Ovary (tissue), 9 donors: Measurements from ENCODE around the gene RPS19. TPM values are rescaled to one million over a fixed set of nuclear protein-coding genes. Genes with fewer than 3 reads are reported as not detected.

Experiments
- DNase-seq, 5 donors: peaks; one replicate each; pipeline ENCODE4 v3.0.0-alpha.2; 2019 to 2020
- H3K27ac ChIP-seq, 2 donors: fragments of 200-600 bp; one replicate each; pipeline versions ENCODE4 v1.5.1 to v1.8.0; 2019 to 2022
- H3K27me3 ChIP-seq: fragments of 200-600 bp; one replicate; pipeline ENCODE4 v1.8.0; 2022
- H3K36me3 ChIP-seq: fragments of 200-600 bp; sonication (generic); one replicate; pipeline ENCODE4 v1.5.1; 2019
- H3K4me1 ChIP-seq: one replicate; pipeline ENCODE4 v1.8.1; 2013; ENCODE audit warnings: mild to moderate bottlenecking, moderate library complexity; ENCODE audit not compliant: insufficient read depth
- H3K4me3 ChIP-seq: fragments of 200-600 bp; sonication (generic); one replicate; pipeline ENCODE4 v1.5.1; 2017
- H3K9me3 ChIP-seq, 2 donors: fragments of 200-600 bp in 1 of 2; sonication (generic) in 1 of 2; one replicate each; pipeline versions ENCODE4 v1.5.1 to v1.8.1; 2013 to 2019; ENCODE audit warnings: mild to moderate bottlenecking in 1 of 2, moderate library complexity in 1 of 2
- EP300 ChIP-seq: sonication (generic); formaldehyde crosslinking; IDR thresholded peaks from one replicate; pipeline ENCODE4 v1.6.1; 2017; ENCODE audit warnings: antibody characterized with exemption
- POLR2A ChIP-seq: fragments of 450-650 bp; IDR thresholded peaks from one replicate; pipeline ENCODE4 v1.6.1; 2017; ENCODE audit warnings: antibody characterized with exemption, mild to moderate bottlenecking, moderate library complexity
- WGBS, 3 donors: extraction: QIAGEN DNeasy Blood & Tissue Kit in 1 of 3; methylation state at CpG; one replicate each; pipeline versions ENCODE4 v1.1.5 to v1.1.7; 2013 to 2017; 5-methylcytosine and 5-hydroxymethylcytosine counted together
- intact Hi-C, 4 donors: fragments of 100-400 bp; cut with DNase I; formaldehyde crosslinking; loops; one replicate each; pipeline versions ENCODE4 v1.11.0 to v1.15.1; 2022 to 2023
- polyA plus RNA-seq, 2 donors: library from polyadenylated mRNA; stranded (reverse); fragments of 200-250 nt in 1 of 2; fragments of 350-450 nt in 1 of 2; fragmentation: Illumina TruSeq in 1 of 2; extraction: RNeasy Lipid Tissue Mini Kit (QIAGEN cat#74804) in 1 of 2; gene quantifications; one replicate each; pipeline ENCODE4 v1.2.3, GENCODE V29; 2013 to 2014
- total RNA-seq, 7 donors: library from RNA; depleted of rRNA in 2 of 7; stranded (reverse); fragments of >200 nt in 2 of 7; fragmentation: NEBNext Ultra II Directional in 3 of 7; extraction: Animal tissue kit (Norgen Biotek cat#: 25700) in 3 of 7; gene quantifications; one replicate each; pipeline versions ENCODE4 v1.1.0 to v1.2.4, GENCODE V29; 2016 to 2023
- TF ChIP-seq, protein P1 (sequence below), 3 donors: fragments of 450-650 bp in 2 of 3; fragments of 200-600 bp in 1 of 3; IDR thresholded peaks; one replicate each; pipeline versions ENCODE4 v1.5.1 to v1.8.0; 2016 to 2022; ENCODE audit warnings: antibody characterized with exemption in 3 of 3, mild to moderate bottlenecking in 1 of 3
- donor health status: DM: no; HTN: no; CAD: no; lungs with moderate emphysema.
- donor health status: DM: no; HTN: no; CAD: no.
- donor health status: Bipolar disorder and iron deficiency.
- donor health status: DM: yes; HTN: yes; CAD: no.
- donor health status: DM: no; HTN: no; CAD: no.
- donor health status: DM: yes; HTN: yes; CAD: no.

RPS19 gene
- total and polyA plus RNA-seq, 9 donors, result 1,030 to 3,960 (median 2,873) TPM

- Histone ChIP-seq H3K9me3 (no peaks in the 10 kb centered on the region), H3K4me1 (no peaks in the 10 kb centered on the region), H3K36me3 (no peaks in the 10 kb centered on the region), H3K4me3 (no peak within 1 kb of the TSS), H3K27me3 (no peaks in the 10 kb centered on the region), H3K27ac (no peak within 1 kb of the TSS)
- intact Hi-C loops, result no loop called here
- WGBS, 3 donors, result 84 to 98% (median 88%) methylated on average over 3 of the region's 3 CpGs
- no peak for DNase-seq
- no peak for TF ChIP-seq EP300
- TF ChIP-seq POLR2A, result no peak
- TF ChIP-seq, protein P1, sequence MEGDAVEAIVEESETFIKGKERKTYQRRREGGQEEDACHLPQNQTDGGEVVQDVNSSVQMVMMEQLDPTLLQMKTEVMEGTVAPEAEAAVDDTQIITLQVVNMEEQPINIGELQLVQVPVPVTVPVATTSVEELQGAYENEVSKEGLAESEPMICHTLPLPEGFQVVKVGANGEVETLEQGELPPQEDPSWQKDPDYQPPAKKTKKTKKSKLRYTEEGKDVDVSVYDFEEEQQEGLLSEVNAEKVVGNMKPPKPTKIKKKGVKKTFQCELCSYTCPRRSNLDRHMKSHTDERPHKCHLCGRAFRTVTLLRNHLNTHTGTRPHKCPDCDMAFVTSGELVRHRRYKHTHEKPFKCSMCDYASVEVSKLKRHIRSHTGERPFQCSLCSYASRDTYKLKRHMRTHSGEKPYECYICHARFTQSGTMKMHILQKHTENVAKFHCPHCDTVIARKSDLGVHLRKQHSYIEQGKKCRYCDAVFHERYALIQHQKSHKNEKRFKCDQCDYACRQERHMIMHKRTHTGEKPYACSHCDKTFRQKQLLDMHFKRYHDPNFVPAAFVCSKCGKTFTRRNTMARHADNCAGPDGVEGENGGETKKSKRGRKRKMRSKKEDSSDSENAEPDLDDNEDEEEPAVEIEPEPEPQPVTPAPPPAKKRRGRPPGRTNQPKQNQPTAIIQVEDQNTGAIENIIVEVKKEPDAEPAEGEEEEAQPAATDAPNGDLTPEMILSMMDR (IDR thresholded peaks at IDR 0.05), result no peak
These were observed 15.2 kb upstream of the RPS19 start, which contains the start of gene DMRTC2 for GRCh38 chr19:41845001-41845050. TSS of gene DMRTC2 (plus strand) at chr19:41845042. CDS start at chr19:41847429, 2,387 bp downstream.

DNA sequence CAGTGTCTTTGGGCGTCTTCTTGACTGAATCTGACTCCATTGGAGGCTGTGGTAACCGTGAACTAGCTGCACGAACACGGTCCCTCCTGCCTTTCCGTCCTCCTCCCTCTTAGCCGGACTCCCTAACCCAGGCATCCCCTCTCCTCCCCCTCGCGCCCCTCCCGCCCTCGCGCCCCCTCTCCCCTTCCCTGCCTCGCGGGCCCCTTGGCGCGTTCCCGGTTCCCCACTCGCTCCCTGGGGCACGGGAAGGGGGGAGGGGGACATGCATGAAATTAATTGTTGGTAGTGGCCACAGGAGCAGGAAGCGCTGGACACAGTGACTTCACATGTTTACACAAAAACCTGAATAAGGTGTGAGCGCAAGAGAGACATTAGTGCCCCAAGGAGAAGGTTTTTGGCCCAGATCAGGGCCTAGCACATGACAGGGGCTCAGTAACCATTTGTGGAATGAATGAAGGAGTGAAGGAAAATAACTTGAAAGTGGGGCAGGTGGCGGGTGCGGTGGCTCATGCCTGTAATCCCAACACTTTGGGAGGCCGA is 14.9 kb upstream of the RPS19 start:
- Histone ChIP-seq H3K36me3 (no peaks in the 10 kb centered on the region), H3K27me3 (no peaks in the 10 kb centered on the region), H3K4me3 (no peak overlapping the region), H3K27ac (no peak overlapping the region), H3K4me1 (no peaks in the 10 kb centered on the region), H3K9me3 (no peaks in the 10 kb centered on the region)
- DNase-seq, result no peak
- TF ChIP-seq POLR2A, result no peak
- TF ChIP-seq, protein P1 (IDR thresholded peaks at IDR 0.05), result no peak
- no peak for TF ChIP-seq EP300
- intact Hi-C loops, result no loop called here
- WGBS, 3 donors, result 84 to 89% (median 87%) methylated on average over 23 of the region's 23 CpGs

- WGBS, 3 donors, result 74 to 80% (median 79%) methylated on average over 19 of the region's 19 CpGs
- H3K4me3 ChIP-seq, result no peak overlapping the region
- no peaks in the 10 kb centered on the region for H3K9me3 ChIP-seq
- H3K27ac ChIP-seq, result no peak overlapping the region
- intact Hi-C loops, result no loop called here
- no peaks in the 10 kb centered on the region for H3K27me3 ChIP-seq
- H3K36me3 ChIP-seq, result no peaks in the 10 kb centered on the region
- DNase-seq, result no peak
- TF ChIP-seq EP300 (no peak), POLR2A (no peak)
- TF ChIP-seq, protein P1 (IDR thresholded peaks at IDR 0.05), result no peak
- H3K4me1 ChIP-seq, result no peaks in the 10 kb centered on the region
These were observed 12.5 kb upstream of the RPS19 start for GRCh38 chr19:41847351-41848105.

DNA sequence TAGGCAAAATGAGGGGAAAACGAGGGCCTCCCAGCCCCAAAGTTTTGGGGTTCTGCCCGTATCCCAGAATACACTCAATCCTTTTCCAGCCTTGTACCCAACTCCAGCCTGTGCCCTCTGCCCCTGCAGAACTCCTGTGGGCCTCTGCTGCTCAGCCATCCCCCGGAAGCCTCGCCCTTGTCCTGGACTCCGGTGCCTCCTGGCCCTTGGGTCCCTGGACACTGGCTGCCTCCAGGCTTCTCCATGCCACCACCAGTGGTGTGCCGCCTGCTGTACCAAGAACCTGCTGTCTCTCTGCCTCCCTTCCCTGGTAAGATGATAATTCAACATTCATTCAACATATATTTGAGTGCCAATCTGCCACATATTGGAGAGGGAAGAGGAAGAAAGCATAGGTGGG is 11.4 kb upstream of the RPS19 start:
- H3K27me3 ChIP-seq, result no peaks in the 10 kb centered on the region
- no peaks in the 10 kb centered on the region for H3K36me3 ChIP-seq
- DNase-seq, result no peak
- H3K4me3 ChIP-seq, result no peak overlapping the region
- intact Hi-C loops, result no loop called here
- no peaks in the 10 kb centered on the region for H3K4me1 ChIP-seq
- no peak overlapping the region for H3K27ac ChIP-seq
- WGBS, 3 donors, result 77 to 88% (median 79%) methylated on average over 6 of the region's 6 CpGs
- TF ChIP-seq POLR2A (no peak), EP300 (no peak)
- TF ChIP-seq, protein P1 (IDR thresholded peaks at IDR 0.05), result no peak
- no peaks in the 10 kb centered on the region for H3K9me3 ChIP-seq
